GM23248 (cell line): ENCODE results near the gene FAM193B.

Source experiments
- EZH2 ChIP-seq: fragments of 200-600 bp; sonication (generic); IDR thresholded peaks from 2 replicates; pipeline ENCODE4 v1.6.1; 2018; ENCODE audit warnings: antibody characterized with exemption, mild to moderate bottlenecking; ENCODE audit not compliant: insufficient read depth, poor library complexity, severe bottlenecking
- EZH2phosphoT487 ChIP-seq: fragments of 200-600 bp; sonication (generic); IDR thresholded peaks from 2 replicates; pipeline ENCODE4 v1.6.1; 2018; ENCODE audit warnings: antibody characterized with exemption, moderate library complexity, mild to moderate bottlenecking, low read depth; ENCODE audit not compliant: insufficient read depth

GRCh38 chr5:177498013-177498787 is 56.2 kb downstream of the FAM193B start:
- TF ChIP-seq EZH2 (no peak), EZH2phosphoT487 (no peak)
